Measurements from ENCODE around the gene ARSJ.

- no peak for TF ChIP-seq CTCF (IDR thresholded peaks at IDR 0.05)
- no peak for TF ChIP-seq POLR2A (IDR thresholded peaks at IDR 0.05)
Measured at GRCh38 chr4:113996599-113997177, 17.2 kb upstream of the ARSJ start.

All from Peyer's patch (tissue), 4 donors.